ENCODE measurements around the gene FAM219B.

DNA sequence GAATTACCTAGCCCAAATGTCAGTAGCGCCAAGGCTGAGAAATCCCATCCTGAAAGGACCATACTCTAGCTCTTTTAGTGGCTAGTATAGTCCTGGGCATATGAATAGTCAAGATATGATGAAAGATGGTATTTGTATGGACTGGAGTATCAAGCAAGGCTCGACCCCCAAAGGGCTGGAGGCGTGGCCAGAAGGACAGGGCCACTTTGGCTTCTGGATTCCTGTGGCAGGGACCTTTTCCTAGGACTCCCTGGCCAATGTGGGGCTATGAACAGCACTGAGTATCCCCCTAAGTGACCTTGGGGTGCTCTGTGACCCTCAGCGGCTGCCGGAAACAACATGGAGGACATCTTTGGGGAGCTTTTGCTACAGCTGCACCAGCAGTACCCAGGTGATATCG, 10.8 kb downstream of the FAM219B start:
- TF ChIP-seq, protein P1, sequence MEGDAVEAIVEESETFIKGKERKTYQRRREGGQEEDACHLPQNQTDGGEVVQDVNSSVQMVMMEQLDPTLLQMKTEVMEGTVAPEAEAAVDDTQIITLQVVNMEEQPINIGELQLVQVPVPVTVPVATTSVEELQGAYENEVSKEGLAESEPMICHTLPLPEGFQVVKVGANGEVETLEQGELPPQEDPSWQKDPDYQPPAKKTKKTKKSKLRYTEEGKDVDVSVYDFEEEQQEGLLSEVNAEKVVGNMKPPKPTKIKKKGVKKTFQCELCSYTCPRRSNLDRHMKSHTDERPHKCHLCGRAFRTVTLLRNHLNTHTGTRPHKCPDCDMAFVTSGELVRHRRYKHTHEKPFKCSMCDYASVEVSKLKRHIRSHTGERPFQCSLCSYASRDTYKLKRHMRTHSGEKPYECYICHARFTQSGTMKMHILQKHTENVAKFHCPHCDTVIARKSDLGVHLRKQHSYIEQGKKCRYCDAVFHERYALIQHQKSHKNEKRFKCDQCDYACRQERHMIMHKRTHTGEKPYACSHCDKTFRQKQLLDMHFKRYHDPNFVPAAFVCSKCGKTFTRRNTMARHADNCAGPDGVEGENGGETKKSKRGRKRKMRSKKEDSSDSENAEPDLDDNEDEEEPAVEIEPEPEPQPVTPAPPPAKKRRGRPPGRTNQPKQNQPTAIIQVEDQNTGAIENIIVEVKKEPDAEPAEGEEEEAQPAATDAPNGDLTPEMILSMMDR (IDR thresholded peaks at IDR 0.05; ENCODE audit: low read depth, low read length, missing input control) = no peak
- TF ChIP-seq HNF4G (IDR thresholded peaks at IDR 0.05) (no peak), JUND (IDR thresholded peaks at IDR 0.05) (no peak)

Measured in liver (tissue), 3 donors.